Central memory CD4-positive, alpha-beta T cell (primary cell): ENCODE measurements around the gene PUM1.
A peak's percentile ranks its signal among the peaks of the same experiment; 100 is the strongest.
"Not testable (repeated sequence)": the region's sequence is repeated elsewhere in the genome, so short reads cannot be mapped to it uniquely, and the experiment has no call there.

Experiments used
- DNase-seq: peaks from one replicate; pipeline ENCODE4 v3.0.0; 2022

Gene PUM1

DNA sequence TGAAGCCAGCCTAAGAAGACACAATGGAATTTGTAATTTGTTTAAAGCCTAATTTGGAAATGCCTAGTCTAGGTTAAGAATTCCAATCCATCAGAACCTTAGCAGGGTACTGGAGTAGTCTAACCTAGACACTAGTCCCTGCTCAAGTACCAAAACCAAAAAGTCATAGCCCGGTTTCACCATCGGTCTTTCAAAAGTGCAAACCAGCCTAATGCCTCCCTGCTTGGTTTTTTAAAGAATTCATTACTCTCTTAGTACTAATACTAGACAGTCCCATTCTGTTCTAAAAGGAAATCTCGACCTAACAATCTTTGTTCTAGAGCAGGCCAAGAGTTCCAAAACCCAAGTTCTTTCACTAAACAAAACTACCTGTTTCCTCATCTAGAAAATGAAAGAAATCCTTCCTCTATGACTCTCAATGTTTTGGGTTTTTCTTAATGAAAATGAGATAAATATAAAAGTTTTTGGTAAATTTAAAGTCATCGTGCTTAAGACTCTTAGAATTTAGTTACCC, 2.6 kb downstream of the PUM1 start:
- DNase-seq: no peak

DNA sequence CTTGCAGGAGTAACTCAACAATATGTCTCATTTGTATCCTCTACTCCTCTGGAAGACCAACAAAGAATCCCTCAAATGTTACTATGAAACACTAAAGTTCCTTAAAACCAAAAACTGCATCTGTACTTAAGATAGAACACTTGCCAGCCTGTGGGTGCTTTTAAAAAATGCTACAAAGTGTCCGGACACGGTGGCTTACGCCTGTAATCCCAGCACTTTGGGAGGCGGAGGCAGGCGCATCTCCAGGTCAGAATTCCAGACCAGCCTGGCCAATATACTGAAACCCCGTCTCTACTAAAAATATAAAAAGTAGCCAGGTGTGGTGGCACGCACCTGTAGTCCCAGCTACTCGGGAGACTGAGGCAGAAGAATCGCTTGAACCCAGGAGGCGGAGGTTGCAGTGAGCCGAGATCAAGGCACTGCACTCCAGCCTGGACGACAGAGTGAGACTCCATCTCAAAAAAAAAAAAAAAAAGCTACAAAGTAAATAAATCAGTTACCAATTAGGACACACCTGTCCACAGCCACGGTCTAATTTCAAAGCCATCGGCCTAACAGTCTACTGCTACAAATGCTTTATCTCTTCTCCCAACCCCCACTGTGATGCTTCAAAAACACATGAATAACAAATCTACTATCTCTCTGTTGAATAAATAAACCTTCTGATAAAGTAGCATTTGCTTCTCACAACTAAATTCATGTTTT, 3.2 kb downstream of the PUM1 start:
- DNase-seq: not testable (repeated sequence)

DNA sequence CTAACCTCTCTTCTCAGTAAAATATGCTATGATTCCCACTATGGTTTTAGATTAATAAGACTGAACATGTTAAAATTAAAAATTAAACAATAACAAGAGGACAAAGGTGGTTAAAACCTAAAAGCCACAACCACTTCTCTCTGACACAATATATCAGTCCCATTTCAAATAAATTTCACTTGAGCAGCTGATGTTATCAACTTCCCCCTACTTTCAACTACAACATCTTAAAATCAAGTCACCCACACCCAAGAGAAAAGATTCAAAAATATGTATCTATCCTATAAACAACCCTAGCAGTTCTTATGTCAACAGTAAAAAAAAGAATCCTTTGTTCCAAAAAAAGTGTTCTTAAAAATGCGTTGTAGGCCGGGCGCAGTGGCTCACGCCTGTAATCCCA, 7.5 kb downstream of the PUM1 start:
- peak; percentile 40 for DNase-seq

DNA sequence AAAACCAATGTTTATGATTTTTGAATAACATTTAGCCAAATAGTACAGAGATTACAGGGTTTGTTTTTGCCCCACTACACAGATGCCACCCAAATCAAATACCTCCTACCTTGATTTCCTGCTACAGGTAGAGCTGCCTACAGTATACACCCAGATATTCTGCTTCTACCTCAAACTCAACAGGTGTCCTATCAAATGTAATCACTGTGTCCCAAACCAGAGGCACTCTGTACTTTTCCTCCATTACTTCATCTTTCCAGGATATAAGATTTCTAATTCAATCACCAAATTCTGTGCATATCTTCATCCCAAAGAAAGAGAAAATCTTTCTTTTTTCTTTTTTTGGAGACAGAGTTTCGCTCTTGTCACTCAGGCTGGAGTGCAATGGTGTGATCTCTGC, 9.6 kb downstream of the PUM1 start:
- DNase-seq: no peak

DNA sequence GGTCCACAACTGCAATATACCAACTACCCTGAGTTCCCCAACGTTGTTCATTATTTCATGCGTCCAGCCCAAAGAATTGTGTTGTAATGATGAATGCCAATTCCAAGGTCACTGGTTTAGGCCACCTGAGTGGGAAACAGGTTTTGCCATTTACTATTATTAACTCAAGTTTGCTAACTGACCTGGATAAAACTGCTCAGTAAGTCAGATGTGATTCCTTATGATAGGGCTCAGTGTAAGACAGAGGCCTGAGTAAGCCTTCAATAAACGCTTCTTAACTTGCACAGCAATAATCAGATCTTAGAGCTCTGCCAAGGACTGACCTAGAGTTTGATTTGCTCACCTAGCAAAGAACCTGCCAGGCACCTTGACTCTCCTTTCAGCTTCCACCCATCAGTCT, 10.0 kb downstream of the PUM1 start:
- no peak for DNase-seq

DNA sequence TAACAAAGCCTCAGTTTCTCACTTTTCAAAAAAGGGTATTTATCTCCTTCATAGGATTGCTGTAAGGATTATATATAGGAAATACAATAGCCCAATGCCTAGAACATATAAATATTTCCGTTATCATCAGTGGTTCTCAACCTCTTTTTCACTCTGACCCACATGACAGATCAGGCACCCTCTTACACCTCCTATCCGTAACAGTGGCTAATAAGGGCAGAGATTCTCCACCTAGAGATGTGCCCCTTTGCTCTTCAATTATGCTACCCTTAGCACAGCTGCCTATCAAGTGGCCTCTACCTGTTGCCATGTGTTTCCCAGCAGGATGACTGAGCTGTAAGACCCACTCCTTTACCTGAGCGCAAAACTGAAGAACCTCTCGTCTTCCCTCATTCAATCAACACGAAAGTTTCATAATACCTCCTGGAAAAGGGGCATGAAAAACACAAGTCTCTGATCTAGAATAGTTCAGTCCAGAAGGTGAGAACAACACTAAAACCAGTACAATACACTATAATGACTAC, 10.5 kb downstream of the PUM1 start:
- DNase-seq: no peak

DNA sequence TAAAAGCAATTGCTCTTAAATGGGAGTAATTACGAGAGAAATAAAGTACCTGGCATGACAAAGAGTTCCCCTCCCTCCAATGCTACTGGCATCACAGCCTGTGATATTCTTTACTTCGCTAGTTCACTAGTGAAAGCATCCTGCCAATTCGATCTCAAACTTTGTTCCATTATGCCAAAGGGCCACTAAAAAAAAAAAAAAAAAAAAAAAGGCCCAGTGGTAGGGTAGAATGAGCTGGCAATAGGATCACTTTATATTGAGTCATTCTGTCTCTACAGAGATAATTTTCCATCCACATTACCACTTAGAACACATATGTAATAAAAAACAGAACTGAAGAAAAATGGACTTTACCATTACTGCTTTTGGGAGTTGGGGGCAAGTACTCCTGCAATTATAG, 11.2 kb downstream of the PUM1 start:
- DNase-seq: no peak

DNA sequence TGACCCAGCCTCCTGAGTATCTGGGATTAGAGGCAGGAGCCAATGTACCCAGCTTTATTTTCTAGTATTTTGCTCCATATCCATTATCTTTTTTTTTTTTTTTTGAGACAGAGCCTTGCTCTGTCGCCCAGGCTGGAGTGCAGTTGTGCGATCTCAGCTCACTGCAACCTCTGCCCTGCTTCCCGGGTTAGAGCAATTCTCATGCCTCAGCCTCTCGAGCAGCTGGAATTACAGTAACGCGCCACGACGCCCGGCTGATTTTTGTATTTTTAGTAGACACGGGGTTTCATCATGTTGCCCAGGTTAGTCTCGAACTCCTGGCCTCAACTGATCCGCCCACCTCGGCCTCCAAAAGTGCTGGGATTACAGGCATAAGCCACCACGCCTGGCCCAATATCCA, 12.9 kb downstream of the PUM1 start:
- DNase-seq: not testable (repeated sequence)

DNA sequence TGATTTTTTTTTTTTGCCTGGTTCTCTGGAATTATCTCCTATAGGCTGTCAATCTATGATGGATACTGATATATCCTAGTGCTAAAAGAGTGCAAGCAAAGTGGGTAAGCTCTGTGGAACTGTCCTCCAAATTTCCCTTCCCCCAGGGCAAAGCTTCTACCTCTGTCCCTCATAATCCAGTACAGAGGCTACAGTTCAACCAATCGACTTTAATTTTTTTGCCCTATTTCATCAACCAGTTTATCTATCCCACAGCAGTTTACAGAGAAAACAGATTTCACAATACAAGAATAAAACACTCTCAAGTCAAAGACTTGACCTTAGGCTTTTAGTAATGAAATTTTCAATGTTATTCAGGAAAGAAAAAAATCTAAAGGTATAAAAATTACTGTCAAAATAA, 13.9 kb downstream of the PUM1 start:
- no peak for DNase-seq

DNA sequence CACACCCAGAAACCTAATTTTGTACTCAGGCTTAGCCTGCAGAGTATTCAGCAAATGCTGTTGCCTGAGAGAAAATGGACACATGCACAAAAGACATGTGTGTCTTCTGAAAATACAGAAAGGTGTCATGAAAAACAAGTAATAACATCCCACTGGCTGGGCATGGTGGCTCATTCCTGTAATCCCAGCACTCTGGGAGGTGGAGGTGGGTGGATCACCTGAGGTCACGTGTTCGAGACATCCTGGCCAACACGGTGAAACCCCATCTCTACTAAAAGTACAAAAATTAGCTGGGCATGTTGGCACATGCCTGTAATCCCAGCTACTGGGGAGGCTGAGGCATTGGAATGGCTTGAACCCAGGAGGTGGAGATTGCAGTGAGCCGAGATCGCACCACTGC, 18.0 kb downstream of the PUM1 start:
- not testable (repeated sequence) for DNase-seq

DNA sequence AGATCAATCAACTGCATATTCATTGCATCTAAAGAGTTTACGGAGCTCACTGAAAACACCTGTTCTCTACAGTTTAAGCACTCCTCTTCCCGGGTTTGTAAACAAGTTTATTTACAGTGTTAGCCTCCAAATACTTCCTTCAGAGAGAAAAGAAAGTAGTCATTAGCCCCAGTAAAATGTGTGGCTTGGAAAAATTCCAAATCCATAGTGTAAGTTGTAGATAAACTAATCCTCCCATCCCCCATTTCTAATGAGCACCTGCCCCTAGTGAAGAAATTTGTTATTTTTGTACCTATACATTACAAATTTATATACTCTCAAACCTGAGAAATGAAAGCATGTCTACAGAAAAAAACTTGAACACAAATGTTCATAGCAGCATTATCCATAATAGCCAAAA, 21.9 kb downstream of the PUM1 start:
- DNase-seq: no peak

DNA sequence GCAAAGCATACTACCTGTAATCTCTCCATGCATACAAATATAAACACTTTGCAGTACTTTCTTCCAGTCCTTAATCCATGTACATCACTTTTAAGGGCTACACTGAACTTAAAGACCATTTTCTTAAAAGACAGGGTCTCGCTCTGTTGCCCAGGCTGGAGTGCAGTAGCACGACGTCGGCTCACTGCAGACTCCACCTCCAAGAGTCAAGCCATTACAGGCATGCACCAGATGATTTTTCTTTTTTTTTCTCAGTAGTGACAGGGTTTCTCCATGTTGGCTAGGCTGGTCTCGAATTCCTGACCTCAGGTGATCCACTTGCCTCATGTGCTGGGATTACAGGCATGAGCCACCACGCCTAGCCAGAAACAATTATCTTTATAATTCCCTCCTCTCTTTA, 22.9 kb downstream of the PUM1 start:
- DNase-seq: no peak

DNA sequence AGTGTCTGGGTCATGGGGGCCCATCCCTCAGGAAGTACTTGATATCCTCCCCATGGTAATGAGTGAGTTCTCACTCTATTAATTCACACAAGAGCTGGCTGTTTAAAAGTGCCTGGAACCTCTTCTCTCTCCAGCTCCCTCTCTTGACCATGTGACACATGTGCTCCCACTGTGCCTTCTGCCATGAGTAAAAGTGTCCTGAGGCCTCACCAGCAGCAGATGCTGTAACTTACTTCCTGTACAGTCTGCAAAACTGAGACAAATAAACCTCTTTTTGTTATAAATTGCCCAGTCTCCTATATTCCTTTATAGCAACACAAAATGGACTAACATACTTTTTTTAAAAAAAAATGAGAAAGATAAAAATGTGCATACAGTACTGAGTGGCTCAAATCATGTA, 24.0 kb downstream of the PUM1 start:
- DNase-seq: no peak

DNA sequence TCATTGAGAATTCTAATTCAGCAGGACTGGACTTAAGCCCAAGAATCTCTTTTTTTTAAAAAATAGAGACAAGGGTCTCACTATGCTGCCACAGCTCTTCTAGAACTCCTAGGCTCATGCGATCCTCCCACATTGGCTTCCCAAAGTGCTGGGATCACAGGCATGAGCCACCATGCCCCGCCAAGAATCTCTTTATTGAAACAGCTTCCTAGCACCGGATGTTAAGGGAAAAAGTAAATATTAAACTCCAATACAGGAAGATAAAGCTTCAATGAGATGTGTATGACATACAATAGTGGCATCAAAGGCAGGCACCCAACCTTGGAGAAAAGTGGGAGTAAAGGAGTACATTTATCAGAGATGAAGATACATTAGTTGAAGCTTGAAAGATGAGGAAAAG, 25.5 kb downstream of the PUM1 start:
- no peak for DNase-seq

DNA sequence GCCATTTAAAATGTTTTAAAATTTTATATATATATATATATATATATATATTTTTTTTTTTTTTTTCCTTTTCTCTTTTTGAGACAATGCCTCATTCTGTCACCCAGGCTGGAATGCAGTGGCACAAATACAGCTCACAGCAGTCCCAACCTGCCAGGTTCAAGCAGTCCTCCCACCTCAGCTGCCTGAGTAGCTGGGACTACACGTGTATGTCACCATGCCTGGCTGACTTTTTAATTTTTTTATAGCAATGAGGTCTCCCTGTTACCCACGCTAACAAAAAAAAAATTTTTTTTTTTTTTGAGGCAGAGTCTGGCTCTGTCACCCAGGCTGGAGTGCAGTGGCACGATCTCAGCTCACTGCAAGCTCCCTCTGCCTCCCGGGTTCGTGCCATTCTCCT, 26.6 kb downstream of the PUM1 start:
- not testable (repeated sequence) for DNase-seq

DNA sequence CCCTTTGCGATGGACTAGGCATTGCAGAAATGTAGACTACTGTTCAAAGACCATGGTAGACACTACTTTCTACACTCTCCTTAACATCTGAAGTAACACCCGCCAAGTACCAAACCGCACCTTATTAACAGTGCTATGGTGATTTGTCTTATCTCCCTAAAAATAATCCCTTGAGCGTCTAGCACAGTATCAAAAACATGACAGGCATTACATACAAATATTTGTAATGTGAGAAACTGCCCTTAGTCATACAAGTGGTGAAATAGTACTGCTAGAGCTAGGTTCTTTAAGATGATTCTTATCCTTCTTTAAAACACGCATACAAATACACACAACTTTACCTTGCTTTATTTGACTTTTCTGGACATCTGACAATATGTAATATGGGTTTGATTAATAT, 27.2 kb downstream of the PUM1 start:
- DNase-seq: no peak

DNA sequence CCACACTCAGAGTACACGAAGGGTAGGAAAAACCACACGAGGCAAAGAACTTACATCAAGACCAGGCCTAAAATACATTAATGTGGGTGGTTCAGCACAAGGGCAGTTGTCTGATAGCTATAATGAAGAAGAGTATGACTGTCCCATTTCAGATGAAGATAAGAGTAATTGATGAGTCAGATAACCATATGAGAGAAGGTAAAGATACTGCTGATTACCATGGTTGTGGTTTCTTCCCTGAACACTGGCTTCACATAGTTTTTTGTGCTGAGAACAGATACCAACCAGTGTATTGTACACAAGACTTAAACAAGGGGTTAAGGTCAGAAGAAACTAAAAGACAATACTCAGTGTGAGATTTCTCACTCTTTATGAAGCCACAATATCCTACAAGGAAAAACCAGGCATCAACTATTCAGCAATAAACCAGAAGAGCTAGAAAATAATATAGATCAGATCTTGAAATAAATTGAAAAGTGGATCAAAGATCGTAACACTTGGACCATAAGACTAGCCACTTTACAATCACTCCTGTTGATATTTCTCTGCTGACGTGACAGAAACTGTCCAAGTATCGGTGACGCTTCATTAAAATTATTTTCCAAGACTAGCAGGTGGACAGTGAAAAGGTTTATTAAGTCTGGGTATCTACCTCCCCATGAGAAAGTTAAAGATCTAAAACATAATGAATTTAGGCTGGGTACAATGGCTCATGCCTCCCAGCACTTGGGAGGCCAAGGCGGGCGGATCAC, 28.6 kb downstream of the PUM1 start:
- no peak for DNase-seq

DNA sequence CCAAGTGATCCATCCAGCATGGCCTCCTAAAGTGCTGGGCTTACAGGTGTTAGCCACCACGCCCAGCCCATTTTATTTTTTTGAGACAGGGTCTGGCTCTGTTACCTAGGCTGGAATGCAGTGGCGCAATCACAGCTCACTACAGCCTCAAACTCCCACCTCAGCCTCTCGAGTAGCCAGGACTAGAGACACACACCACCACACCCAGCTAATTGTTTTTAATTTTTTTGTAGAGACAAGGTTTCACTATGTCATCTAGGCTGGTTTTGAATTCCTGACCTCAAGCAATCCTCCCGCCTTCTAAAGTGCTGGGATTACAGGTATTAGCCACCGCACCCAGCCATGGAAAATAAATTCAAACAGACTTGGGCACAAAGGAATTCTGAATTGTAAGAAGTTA, 31.9 kb downstream of the PUM1 start:
- no peak for DNase-seq

DNA sequence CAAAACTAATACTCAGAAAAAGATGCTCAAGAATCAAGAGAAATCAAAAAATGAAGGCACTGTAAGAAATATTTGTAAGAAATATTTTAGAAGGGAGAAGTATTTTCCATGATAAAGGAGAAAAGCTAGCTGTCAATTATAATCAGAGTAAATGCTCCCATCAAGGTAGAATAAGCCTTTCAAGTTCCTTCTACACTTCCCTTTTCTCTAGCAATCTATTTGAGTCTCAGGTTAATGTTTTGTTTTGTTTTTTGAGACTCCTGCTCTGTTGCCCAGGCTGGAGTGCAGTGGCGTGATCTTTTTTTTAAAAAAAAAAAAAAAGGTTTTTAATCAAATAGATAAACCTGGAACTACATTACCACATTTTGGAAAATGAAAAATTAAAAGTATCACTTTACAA, 33.3 kb downstream of the PUM1 start:
- DNase-seq: no peak

DNA sequence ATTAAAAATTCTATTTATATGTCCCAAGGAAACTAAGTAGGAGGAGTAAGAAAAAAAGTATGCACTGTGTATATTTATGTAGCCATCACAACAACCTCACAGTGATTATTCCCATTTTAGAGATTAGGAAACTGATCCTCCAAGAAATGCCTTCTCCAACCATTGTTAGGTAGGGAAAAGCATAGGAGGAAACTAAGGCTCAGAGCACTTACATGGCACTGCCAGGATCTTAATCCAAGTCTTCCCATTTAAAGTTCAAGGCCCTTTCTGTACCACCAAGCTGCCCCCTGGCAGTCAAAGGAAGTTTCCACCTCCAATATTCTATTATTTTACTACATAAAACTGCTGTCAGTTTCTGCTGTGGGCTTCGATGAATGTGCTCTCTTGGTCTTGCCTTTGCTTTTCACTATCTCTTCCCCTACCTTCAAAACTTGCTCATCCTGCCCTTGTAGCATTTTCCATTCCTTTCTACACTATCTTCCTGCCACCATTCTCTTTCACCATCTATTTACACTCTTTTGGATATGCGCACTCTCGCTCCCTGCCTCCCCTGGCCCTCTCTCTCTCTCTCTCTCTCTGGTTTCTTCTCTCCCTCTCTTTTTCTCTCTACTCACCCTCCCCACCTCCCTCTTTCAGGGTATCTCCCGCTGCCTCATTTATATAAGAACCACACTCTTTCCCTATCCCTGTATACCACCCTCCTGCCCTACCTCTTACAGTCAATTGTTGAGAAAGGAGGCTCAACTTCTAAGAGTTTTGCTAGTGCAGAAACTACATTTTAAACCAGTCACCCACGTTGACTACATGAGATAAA, 34.0 kb downstream of the PUM1 start:
- DNase-seq: no peak

DNA sequence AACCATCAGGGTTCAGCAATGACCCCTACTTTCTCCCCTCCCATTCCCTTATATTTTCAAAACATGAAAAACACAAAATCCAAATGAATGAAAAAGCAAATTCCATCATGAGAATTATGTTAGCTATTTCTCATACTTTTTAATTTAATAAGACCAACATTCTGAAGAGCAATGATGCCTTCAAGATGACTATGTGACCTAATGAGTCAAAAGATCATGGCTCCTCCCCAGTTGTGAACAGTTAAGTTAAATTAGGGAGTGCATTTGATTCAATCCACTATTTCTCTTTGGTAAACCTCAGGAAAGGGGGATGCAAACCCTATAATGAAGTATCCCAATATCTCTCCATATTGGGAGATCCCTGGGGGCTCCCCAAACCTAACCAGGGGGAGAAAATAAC, 36.5 kb downstream of the PUM1 start:
- DNase-seq: no peak

DNA sequence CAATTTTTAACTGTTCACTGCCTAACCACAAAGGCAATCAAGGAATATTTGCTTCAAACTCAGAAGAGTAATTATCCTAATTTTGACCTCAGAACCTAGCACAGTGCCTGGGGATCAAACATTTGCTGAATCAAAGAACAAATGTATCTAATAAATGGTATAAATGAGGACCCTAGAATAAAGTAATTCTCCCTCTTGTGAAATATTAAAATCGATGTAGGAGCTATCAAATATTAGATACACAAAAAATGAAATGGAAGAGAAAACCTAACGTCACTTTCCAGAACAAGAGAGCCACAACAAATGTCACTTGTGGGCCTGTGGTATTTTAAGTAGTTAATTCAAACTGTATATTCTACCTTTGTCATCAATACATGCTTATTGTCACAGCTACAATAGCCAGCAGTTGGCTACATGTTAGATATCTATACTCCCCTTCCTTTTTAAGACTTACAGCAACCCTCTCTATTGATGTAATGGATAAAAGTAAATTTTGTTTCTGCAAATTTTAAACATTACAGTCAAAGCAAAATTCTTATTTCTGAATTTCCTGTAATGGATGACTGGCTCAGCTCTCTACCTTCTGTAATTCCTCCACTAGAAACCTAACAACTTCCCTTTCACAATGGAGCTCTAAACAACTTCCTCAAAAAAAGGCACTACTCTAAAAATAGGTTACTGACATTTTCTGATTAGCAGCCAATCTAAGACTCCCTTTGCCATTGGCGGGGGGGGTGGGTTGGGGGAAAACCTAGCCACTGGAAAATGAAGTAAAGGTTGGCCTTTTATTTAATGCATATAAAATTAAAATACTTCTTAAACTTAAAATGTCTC, 37.6 kb downstream of the PUM1 start:
- no peak for DNase-seq
